Prostate gland (tissue), 2 donors: ENCODE data around the gene OXCT2. TPM values are rescaled to one million over a fixed set of nuclear protein-coding genes. Genes with fewer than 3 reads are reported as not detected.
"Not testable (repeated sequence)": the region's sequence is repeated elsewhere in the genome, so short reads cannot be mapped to it uniquely, and the experiment has no call there.

Experiments used
- DNase-seq: peaks from one replicate; pipeline ENCODE4 v3.0.0-alpha.2; 2019; ENCODE audit warnings: low spot score
- H3K27ac ChIP-seq, 2 donors: fragments of 200-600 bp; sonication (generic); 2 replicates each; pipeline ENCODE4 v1.5.1; 2017 to 2019
- H3K27me3 ChIP-seq: fragments of 200-600 bp; sonication (generic); replicated peaks from 2 replicates; pipeline ENCODE4 v1.5.1; 2019; ENCODE audit not compliant: insufficient read depth
- H3K36me3 ChIP-seq, 2 donors: fragments of 200-600 bp; sonication (generic); 1 replicate in 1 of 2; 2 replicates in 1 of 2; pipeline versions ENCODE4 v1.5.1 to v1.8.1; 2017 to 2019
- H3K4me1 ChIP-seq: fragments of 200-600 bp; sonication (generic); replicated peaks from 2 replicates; pipeline ENCODE4 v1.5.1; 2019
- H3K4me3 ChIP-seq, 2 donors: fragments of 200-600 bp; sonication (generic); 2 replicates each; pipeline ENCODE4 v1.5.1; 2017 to 2019
- H3K9me3 ChIP-seq: fragments of 200-600 bp; sonication (generic); 2 replicates; pipeline ENCODE4 v1.5.1; 2017
- CTCF ChIP-seq, 4 experiments: fragments of 200-600 bp in 2 of 4; fragments of 450-650 bp in 2 of 4; sonication (generic) in 2 of 4; IDR thresholded peaks; 1 replicate in 3 of 4; 2 replicates in 1 of 4; pipeline ENCODE4 v1.5.1; 2016 to 2019; ENCODE audit warnings: antibody characterized with exemption in 4 of 4, mild to moderate bottlenecking in 2 of 4, moderate library complexity in 2 of 4
- POLR2A ChIP-seq: fragments of 450-650 bp; IDR thresholded peaks from one replicate; pipeline ENCODE4 v1.6.1; 2016; ENCODE audit warnings: antibody characterized with exemption, mild to moderate bottlenecking
- POLR2AphosphoS5 ChIP-seq: sonication (generic); formaldehyde crosslinking; IDR thresholded peaks from one replicate; pipeline ENCODE4 v1.6.1; 2017; ENCODE audit warnings: antibody characterized with exemption
- WGBS: methylation state at CpG from one replicate; pipeline ENCODE4 v1.1.5; 2018; 5-methylcytosine and 5-hydroxymethylcytosine counted together
- intact Hi-C: fragments of 100-400 bp; cut with DNase I; formaldehyde crosslinking; loops from one replicate; pipeline ENCODE4 v1.14.2; 2022
- total RNA-seq, 2 donors: library from RNA; depleted of rRNA; stranded (reverse); fragments of >200 nt; gene quantifications; one replicate each; pipeline ENCODE4 v1.1.0, GENCODE V29; 2016

Gene OXCT2
- total RNA-seq, 2 donors from 2014 or later, result 1.0 to 4.9 TPM

GRCh38 chr1:39802496-39803260 is 31.5 kb upstream of the OXCT2 start:
- DNase-seq, result no peak
- no peak overlapping the region for H3K4me3 ChIP-seq
- H3K4me1 ChIP-seq, result no peaks in the 10 kb centered on the region
- H3K27ac ChIP-seq, result no peak overlapping the region
- intact Hi-C loops, result no loop called here
- no peaks in the 10 kb centered on the region for H3K9me3 ChIP-seq
- WGBS, result 77% methylated on average over 14 of the region's 14 CpGs
- TF ChIP-seq POLR2A (no peak), POLR2AphosphoS5 (no peak), CTCF (IDR thresholded peaks at IDR 0.05) (no peak)
- no peaks in the 10 kb centered on the region for H3K36me3 ChIP-seq
- H3K27me3 ChIP-seq, result no peaks in the 10 kb centered on the region

GRCh38 chr1:39800471-39800835 is 29.3 kb upstream of the OXCT2 start:
- no peak for DNase-seq
- intact Hi-C loops, result no loop called here
- no peaks in the 10 kb centered on the region for H3K9me3 ChIP-seq
- no peak for TF ChIP-seq POLR2A
- TF ChIP-seq CTCF (IDR thresholded peaks at IDR 0.05), result no peak
- no peak for TF ChIP-seq POLR2AphosphoS5
- H3K36me3 ChIP-seq, result no peaks in the 10 kb centered on the region
- H3K27me3 ChIP-seq, result no peaks in the 10 kb centered on the region
- H3K27ac ChIP-seq, result no peak overlapping the region
- H3K4me1 ChIP-seq, result no peaks in the 10 kb centered on the region
- H3K4me3 ChIP-seq, result no peak overlapping the region
- 77% methylated on average over 3 of the region's 3 CpGs for WGBS

- no peaks in the 10 kb centered on the region for H3K36me3 ChIP-seq
- 7% methylated on average over 8 of the region's 8 CpGs for WGBS
- no peaks in the 10 kb centered on the region for H3K4me1 ChIP-seq
- peak; percentile 39 for DNase-seq
- intact Hi-C loops, result no loop called here
- H3K9me3 ChIP-seq, result no peaks in the 10 kb centered on the region
- H3K27ac ChIP-seq, result no peak overlapping the region
- no peak overlapping the region for H3K4me3 ChIP-seq
- TF ChIP-seq POLR2A (no peak), POLR2AphosphoS5 (no peak), CTCF (IDR thresholded peaks at IDR 0.05) (peak; percentile 63 to 82 (median 72))
- no peaks in the 10 kb centered on the region for H3K27me3 ChIP-seq
Measured at GRCh38 chr1:39799770-39800470, 28.8 kb upstream of the OXCT2 start.

- intact Hi-C loops, result not testable (repeated sequence)
- 56% methylated on average over 18 of the region's 26 CpGs for WGBS
Measured at GRCh38 chr1:39798859-39799769, 28.0 kb upstream of the OXCT2 start.

GRCh38 chr1:39795651-39796050 is 24.5 kb upstream of the OXCT2 start:
- no peak overlapping the region for H3K4me3 ChIP-seq
- WGBS, result 38% methylated on average over 1 of the region's 1 CpG
- no peak for TF ChIP-seq POLR2A
- H3K27ac ChIP-seq, result no peak overlapping the region
- H3K27me3 ChIP-seq, result no peaks in the 10 kb centered on the region
- intact Hi-C loops, result no loop called here
- H3K4me1 ChIP-seq, result no peaks in the 10 kb centered on the region
- no peak for DNase-seq
- H3K9me3 ChIP-seq, result no peaks in the 10 kb centered on the region
- no peaks in the 10 kb centered on the region for H3K36me3 ChIP-seq

More at GRCh38 chr1:39798859-39799769, 28.0 kb upstream of the OXCT2 start:
- not testable (repeated sequence) for H3K9me3 ChIP-seq, H3K27me3 ChIP-seq, H3K27ac ChIP-seq, H3K4me1 ChIP-seq, H3K4me3 ChIP-seq, H3K36me3 ChIP-seq
- DNase-seq, result peak; percentile 51
